Activated T-helper 1 cell treated with Interleukin-2 at 50 U/mL for 16 hours (primary cell): ENCODE results near the gene CPM.

Experiments used
- DNase-seq: peaks from one replicate; pipeline ENCODE4 v3.0.0-alpha.2; 2020; ENCODE audit warnings: low read depth

The CPM gene

DNA sequence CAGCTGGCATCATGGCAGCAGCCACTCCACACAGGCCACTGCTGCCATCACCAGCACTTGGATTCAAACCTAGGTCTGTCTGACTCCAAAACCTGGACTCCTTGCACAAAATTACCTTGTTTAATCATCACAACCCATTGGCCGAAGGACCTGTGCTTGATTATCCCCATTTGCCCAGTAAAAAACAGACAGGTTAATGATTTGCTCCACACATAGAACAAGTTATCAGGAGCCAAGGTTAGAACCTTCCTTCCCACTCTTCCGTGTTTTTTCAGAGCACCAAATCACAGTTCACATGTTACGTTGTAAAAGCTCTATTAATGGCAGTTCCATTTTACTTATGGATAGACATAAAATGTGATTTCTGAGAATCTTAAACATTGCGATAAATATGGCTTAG, 23.5 kb upstream of the CPM start:
- no peak for DNase-seq

DNA sequence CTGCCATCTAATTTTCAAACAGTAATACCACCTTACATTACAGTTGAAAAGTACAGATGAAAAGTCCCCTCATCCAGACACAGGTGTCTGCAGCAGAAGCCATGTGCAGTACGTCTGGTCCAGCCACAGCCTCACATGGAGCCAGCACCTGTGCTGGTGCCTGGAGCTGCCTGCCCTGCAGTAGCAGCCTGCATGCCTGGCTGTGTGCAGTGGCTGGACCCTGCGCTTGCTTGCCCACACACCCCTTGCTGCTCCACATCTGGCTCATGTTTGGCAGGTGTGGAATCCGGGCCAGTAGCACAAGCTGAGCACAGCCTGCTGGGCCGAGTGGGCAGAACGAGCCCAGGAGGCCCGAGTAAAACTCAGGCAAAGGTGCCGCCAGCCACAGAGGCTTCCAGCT, 21.8 kb upstream of the CPM start:
- DNase-seq, result no peak

DNA sequence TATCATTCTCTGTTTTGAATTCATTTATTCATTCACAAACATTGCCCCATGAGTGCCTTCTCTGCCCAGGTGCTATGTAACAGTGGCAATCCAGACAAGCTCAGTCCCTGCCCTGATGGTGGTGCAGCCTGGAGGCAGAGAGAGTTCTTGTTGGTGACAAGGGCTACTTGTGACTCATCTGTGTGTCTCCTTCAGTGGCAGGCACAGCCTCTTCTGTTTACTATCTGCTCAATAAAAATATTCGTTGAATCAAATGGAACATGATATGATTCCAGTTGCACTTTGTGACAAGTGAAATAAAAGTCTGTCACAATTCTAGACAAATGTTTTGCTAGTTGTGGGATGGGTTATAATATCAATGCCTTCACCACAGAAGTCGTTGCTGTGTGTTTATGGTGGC, 20.6 kb upstream of the CPM start:
- DNase-seq, result no peak

DNA sequence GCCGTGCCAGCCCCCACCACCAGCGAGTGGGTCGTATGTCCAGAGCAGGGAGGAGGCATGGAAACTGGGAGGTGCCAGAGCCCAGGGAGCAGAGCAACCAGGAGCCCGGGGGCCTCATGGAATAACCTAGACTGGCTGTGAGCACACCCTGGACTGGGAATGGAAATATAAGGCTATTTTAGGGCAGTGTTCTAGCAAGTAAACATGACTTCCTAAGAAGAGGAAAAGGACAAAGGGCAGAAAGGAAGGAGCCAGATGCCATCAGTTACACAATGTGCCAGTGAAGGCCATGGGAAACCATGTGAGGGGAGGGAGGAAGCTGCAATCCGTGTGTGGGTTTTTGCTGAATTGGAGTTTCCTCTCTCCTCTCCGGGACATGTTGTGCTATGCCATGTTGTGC, 18.7 kb upstream of the CPM start:
- no peak for DNase-seq

DNA sequence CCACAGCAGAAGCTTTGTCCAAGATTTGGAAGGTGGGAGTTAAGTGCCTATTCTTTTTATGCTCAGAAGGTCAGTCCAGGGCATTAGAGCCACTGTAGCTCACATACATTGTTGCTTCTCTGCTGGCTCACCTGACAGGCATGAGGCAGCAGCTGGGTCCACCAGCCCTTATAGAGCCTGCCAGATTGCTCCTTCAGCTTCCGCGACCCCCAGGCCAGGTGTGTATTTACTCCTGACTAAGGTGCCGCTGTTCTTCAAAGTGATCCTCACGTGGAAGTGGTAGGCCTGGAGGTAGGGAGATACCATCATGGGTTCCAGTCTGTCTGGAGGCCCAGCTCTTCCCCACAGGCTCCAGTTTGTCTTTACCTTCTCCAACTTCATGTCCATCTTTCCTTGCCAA, 17.5 kb upstream of the CPM start:
- no peak for DNase-seq

DNA sequence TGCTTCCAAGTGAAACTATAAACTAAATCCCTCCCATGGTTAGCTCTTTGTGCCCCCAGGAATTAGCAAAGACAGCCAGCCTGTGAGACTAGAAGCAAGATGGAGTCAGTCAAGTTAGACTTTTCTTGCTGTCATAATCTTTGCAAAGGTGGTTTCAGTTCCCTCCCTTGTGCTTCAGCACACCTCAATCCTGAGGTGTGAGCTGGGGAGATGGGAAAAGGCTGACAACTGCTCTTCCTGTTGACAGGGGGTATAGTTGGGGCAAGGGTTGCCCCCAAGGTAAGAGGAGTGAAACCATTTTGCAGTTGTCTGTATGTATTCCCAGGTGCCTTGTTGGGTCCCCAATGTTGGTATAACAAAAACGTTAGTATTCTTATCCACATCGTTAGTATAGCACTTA, 12.3 kb upstream of the CPM start:
- no peak for DNase-seq

DNA sequence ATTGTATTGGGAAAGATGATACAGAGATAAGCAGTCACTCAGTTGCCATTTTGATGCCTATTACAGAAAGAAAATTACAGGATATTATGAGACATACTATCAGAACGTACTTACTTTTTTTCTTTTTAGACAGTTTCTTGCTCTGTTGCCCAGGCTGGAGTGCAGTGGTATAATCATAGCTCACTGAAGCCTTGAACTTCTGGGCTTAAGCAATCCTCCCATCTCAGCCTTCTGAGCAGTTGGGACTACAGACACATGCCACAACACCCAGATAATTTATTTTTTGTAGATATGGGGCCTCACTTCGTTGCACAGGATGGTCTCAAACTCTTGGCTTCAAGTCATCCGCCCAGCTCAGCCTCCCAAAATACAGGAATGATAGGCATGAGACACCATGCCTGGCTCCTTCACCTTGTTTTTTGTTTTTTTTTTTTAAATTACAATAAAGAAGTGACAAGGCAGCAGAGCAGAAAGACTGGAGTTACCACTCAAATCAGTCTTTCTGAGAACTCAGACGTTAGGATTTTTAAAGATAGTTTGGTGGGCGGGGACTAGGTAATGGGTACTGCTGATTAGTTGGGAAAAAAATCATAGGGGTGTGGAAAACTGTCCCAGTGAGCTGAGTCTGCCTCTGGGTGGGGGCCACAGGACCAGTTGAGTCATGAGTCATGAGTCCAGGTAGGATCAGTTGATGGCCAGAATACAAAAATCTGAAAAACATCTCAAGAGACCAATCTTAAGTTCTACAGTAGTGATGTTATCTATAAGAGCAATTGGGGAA, 11.5 kb upstream of the CPM start:
- DNase-seq, result no peak

DNA sequence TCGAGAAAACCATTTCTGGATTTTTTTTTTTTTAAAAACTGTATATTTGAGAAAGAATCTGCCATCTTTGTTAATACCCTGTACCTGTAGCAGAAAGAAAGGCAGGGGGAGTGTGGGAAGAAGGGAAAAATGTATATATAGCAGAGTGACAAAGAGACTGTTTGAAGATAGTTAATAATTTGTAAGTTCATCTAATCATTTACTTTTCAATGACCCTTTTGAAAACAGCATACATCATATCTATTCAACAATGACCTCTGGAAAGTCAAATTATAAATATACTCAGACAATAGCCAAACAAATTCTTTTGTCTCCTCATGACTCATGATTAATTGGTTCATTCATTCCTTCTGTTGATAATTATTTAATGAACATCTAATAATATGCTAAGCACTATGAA, 10.9 kb upstream of the CPM start:
- no peak for DNase-seq

DNA sequence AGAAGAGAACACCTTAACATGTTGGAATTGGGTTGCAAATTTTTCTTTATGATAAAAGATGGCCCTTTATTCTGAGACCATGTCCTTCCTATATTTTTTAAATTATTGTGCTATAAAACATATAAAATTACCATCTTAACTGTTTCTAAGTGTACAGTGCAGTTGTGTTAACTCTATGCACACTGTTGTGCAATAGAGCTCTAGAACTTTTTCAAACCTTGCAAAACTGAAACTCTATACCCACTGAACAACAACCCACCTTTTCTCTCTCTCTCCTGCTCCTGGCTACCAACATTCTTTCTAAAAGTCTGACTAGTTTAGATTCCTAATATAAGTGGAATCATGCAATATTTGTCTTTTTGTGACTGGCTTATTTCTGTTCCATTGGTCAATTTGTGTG, 7.8 kb upstream of the CPM start:
- DNase-seq, result no peak

DNA sequence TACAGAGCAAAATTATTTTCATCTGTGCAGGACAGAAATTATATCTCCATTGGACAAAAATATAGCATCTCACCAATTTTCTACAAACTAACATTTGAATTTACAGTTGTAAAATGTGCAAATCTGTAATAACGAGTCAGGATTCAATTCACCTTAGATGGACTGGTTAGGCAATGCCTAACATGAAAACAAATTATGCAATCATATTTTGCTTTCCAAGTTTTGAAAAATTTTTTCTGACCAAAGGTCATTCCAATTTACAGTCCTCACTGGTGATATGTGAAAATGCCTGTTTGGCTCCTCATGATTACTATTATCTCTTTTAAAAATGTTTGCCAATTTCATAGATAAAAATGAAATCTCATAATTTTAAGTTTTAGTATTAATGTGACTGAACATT, 6.5 kb upstream of the CPM start:
- no peak for DNase-seq

DNA sequence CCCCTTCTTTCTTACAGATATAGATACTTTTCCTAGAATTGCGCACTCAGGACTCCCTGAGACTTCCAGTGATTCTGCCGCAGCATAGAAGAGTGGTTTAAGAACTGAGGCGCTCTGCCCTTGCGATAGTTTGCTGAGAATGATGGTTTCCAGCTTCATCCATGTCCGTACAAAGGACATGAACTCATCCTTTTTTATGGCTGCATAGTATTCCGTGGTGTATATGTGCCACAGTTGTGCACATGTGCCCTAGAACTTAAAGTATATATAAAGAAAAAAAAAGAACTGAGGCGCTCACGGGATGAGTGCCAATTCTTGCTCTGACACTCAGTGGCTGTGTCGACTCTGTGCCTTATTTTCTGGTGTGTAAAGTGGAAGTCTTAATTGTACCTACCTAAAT, 1.4 kb upstream of the CPM start:
- DNase-seq, result no peak

DNA sequence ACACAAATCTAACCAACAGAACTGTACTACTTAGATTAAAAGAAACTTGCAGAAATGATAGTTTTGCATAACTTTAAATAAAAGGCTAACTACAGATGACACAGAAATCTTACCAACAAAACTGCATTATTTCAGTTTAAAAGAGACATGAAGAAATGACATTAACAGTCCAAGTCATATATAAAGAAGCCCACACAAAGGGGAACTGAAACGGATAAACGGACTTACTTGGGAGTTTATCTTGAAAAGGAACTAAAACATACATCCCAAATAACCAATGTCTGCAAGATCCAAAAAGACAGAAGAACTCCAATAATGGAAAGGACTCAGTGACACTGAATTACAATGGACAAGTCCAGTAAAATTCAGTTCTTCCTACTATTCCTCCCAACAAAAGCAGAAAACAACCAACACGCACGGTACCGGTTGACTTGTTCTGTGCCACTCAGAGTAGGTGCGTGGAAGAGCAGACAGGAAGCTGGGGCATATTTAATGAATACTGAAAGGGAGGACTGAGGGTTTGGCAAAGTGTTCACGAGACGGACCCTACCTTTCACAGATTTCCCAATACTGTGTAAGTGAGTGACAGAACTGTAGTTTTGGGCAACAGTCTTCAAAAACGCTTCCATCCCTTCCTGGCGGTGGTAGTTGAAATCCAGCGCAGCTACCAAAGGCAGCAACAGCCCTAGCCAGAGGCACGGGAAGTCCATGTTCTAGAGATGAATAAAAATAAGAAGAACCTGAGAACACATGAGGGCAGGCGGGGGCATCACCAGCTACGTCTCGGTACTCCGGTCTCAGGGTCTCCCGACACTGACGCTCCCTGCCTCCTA, 627 bp downstream of the CPM start:
- DNase-seq, result no peak

DNA sequence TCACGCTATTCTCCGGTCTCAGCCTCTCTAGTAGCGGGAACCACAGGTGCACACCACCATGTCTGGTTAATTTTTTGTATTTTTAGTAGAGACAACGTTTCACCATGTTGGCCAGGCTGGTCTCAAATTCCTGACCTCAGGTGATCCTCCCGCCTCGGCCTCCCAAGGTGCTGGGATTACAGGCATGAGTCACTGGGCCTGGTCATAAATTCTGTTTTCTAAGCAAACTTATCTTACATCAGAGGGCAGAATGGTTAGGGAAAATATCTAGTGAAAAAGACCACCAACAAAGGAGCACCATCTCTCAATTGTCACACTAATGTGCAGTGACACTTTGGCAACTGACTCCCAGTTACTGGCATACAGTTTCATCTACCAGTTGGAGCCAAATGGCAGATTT, 2.8 kb downstream of the CPM start:
- DNase-seq, result no peak

DNA sequence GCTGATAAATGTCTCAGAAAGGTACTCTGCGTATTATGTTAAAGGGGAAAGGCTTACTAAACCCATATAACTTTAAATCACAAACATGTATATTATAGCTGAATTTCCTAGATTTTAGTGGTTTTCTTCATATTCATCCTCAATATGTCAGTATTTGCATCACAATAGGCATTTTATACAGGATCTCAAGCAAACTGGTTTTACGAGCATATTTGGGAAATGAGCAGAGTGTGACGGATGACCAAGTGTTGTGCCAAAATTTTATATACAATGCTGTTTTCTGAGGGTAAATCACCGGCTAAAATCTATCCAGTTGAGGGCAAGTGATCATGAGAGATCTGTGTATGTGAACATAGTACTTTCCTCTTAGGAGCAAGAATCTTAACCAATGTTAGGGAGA, 8.4 kb downstream of the CPM start:
- DNase-seq, result no peak

DNA sequence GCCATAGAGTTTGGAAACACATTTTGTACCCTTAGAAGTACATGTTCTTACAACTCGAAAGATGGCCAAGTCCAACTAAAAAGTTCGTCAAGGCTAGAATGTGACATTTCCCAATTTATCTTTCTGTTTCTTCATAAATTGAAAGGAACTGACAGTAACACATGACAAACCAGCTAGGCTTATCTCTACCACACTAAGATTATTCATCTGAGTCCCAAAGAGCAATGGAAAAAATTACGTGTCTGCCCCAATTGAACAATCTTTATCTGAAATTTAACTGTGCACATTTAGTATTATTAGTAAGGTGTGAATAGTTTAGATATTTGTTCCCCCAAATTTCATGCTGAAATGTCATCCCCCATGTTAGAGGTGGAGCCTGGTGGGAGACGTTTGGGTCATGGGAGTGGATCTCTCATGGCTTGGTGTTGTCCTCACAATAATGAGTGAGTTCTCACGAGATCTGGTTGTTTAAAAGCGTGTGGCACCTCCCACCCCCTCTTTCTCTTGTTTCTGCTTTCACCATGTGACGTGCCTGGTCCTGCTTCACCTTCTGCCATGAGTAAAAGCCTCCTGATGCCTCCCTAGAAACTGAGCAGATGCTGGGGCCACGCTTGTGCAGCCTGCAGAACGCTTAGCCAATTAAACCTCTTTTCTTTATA, 13.3 kb downstream of the CPM start:
- no peak for DNase-seq

DNA sequence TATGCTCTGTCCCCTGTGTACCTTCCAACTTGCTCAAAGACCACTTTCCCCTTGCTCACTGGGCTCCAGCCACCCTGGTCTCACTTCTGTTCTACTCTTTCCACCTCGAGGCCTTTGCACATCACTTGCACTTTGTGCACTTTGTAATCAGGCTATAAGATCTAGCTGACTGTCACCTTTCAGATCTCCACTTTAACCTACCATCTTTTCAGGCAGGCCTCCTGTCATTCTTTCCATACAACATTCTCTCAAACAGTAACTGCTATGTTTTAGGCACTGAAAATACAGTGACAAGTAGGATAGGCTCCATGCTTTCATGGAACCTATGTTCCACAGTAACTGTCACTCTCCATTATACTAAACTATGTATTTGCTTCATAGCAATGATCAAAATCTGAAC, 14.0 kb downstream of the CPM start:
- no peak for DNase-seq

DNA sequence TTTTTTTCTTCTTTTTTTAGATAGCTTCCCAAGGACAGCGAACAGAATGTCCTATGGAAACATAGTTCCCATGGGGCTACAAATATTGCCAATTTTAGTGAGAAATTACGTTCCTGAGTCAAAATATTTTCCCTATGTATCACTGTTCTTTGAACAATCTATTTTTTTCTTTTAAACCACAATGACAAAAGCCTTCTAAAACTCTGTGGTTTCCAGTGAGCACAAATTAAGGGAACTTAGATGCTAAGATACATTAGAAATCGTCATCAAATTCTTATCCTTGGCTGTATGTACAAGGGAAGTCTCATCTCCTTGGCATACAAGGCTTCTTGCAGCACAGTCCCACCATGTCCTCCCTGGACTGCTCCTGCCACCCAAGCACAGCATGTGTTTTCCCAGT, 17.9 kb downstream of the CPM start:
- DNase-seq, result no peak

DNA sequence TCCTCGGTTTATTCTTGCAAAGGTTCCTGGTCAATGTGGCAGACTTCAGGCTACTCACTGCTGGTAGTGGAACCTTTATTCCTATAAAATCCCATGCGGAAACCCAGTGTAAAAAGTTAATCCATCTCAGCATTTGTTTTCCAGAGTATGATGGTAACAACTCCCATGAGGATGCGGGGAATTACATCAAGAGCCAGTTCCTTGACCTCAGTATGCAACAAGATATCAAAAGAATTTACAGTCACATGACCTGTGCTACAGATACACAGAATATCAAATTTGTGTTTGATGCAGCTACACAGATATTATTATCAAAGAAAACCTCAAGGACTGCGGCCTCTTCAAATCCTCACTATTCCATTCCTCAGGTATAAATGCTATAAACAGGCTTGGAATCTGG, 19.3 kb downstream of the CPM start:
- no peak for DNase-seq

DNA sequence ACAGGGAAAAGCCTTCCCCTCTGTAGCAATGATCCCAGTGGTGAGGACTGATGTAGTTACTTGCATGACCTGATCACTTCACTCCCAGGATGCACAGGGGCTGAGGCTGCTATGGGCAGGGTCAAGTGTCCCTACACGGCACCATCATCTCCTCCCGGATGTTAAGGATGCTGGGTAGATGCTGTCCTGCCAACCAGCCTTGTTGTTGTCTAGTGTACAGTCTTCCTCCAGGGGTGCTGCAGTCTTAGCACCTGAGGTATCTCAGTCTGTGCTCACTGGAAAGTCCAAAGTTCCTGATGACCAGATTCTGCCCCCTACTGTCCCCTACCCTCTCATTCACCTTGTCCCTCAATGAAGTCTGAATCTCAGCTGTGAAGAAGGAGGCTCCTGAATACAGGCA, 20.1 kb downstream of the CPM start:
- DNase-seq, result no peak

DNA sequence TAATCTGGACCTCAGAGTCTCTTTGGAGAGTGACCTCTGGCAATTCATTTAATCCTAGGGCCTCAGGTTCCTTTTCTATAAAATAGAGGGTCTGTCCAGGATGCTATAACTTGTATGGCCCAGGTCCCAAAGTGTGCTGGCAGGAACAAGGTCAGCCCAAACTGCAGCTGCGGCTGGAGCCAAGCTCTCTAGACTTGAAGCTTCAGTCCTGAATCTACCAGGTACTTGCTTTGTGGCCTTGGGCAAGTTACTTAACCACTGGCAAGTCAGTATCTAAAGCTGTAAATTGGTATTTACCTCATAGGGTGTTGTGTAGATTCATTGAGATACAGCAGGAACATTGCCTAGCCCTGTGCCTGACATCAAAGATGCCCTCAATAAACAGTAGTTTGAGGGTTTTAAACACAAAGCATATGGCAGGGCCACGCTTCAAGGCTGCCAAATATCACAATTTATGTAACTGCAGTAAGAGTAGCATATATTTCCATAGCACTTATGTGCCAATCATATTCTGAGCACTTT, 21.7 kb downstream of the CPM start:
- DNase-seq, result no peak

DNA sequence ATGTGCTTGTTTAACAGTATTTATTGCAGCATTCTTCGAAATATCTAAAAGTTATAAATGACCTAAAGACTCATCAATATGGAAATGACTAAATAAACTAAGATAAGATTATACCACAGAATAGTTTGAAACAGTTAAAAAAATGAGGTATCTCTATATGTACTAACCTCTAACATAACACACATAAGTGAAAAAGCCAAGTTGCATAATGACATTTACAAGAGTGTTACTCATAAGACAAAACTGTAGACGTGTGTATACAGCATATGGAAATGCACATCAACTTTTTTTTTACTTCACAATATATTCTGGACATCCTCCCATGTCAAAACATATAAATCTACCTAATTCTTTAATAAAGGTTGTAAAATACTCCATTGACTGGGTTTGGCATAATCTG, 22.8 kb downstream of the CPM start:
- DNase-seq, result no peak

DNA sequence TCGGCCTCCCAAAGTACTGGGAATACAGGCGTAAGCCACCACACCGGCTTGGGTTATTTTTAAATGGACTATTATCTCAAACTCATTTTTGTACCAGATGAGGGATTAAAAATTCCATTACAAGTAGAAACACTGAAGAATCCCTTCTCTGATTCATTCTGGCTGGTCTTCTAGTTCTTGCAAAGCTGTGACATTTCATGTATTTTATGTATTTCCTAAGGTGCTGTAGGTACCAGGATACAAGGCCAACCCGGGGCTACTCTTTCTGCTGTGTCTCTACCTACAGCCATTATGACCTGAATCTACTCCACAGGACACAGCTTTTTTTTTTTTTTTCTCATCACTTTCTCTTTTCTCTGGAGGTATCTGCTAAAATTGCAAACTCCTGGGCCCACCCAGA, 24.9 kb downstream of the CPM start:
- no peak for DNase-seq

DNA sequence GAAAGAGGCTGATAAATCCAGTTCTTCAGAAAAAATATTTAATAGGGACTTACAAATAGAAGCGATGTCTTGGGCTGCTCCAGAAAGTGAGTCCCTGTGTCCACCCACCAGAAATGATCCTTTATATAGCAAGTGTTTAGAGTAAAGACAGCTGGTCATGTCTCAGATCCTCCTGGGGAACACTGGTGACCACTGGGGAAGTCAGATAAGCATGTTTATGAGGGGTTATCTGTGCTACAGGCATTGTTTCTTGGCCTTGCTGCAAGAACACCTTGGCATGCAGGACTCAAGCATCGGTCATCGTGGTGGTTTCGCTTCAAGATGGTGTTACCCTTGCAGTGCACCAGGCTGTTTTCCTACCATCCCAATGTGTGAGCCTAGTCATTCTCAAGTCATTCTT, 27.2 kb downstream of the CPM start:
- DNase-seq, result no peak
